ENCODE results near the gene SFTA2.

GRCh38 chr6:30918670-30919069 lies 13.3 kb downstream of the SFTA2 start:
- no peak for TF ChIP-seq SIN3A (IDR thresholded peaks at IDR 0.05; ENCODE audit: borderline replicate concordance, insufficient read depth, low read length)
- TF ChIP-seq REST (IDR thresholded peaks at IDR 0.05; ENCODE audit: insufficient read depth in 1 of 2, low read depth in 2 of 2, low read length in 2 of 2): no peak
- no peak for TF ChIP-seq TAF1 (IDR thresholded peaks at IDR 0.05; ENCODE audit: borderline replicate concordance, insufficient read depth, low read length)
- no peak for TF ChIP-seq POLR2AphosphoS5 (IDR thresholded peaks at IDR 0.05; ENCODE audit: low read depth, low read length)

All from PFSK-1 (cell line).